Upper lobe of left lung (tissue), 6 donors: ENCODE results near the gene SLC43A3. TPM values are rescaled to one million over a fixed set of nuclear protein-coding genes. Genes with fewer than 3 reads are reported as not detected.

Experiments
- ATAC-seq, 2 donors: fragments of 200-7000 bp; cut with Tn5 transposase; one replicate each; pipeline ENCODE4 v1.9.1; 2022; ENCODE audit warnings: mild to moderate bottlenecking in 2 of 2, moderate library complexity in 2 of 2; ENCODE audit not compliant: low FRiP score in 2 of 2
- DNase-seq, 2 donors: peaks; one replicate each; pipeline ENCODE4 v3.0.0-alpha.2; 2019 to 2020
- H3K27ac ChIP-seq, 4 donors: fragments of 200-600 bp; sonication (generic); one replicate each; pipeline ENCODE4 v1.5.1; 2016 to 2019
- H3K27me3 ChIP-seq, 4 donors: fragments of 200-600 bp; sonication (generic); one replicate each; pipeline ENCODE4 v1.5.1; 2017 to 2019
- H3K36me3 ChIP-seq, 4 donors: fragments of 200-600 bp; sonication (generic); one replicate each; pipeline ENCODE4 v1.5.1; 2016 to 2019
- H3K4me1 ChIP-seq, 4 donors: fragments of 200-600 bp; sonication (generic); one replicate each; pipeline ENCODE4 v1.5.1; 2018 to 2019
- H3K4me3 ChIP-seq, 4 donors: fragments of 200-600 bp; sonication (generic); one replicate each; pipeline ENCODE4 v1.5.1; 2017 to 2019; ENCODE audit warnings: mild to moderate bottlenecking in 2 of 4, moderate library complexity in 1 of 4
- H3K9me3 ChIP-seq, 4 donors: fragments of 200-600 bp; sonication (generic); one replicate each; pipeline ENCODE4 v1.5.1; 2018 to 2019
- CTCF ChIP-seq, 6 experiments: fragments of 450-650 bp in 4 of 6; fragments of 200-600 bp in 2 of 6; sonication (generic) in 2 of 6; IDR thresholded peaks; one replicate each; pipeline ENCODE4 v1.5.1; 2016 to 2019; ENCODE audit warnings: antibody characterized with exemption in 6 of 6
- EP300 ChIP-seq, 4 donors: sonication (generic); formaldehyde crosslinking; IDR thresholded peaks; one replicate each; pipeline ENCODE4 v1.5.1; 2017; ENCODE audit warnings: antibody characterized with exemption in 4 of 4, control low read depth in 2 of 4
- POLR2A ChIP-seq, 4 donors: fragments of 450-650 bp; IDR thresholded peaks; one replicate each; pipeline ENCODE4 v1.5.1; 2016 to 2017; ENCODE audit warnings: antibody characterized with exemption in 4 of 4, mild to moderate bottlenecking in 2 of 4
- POLR2AphosphoS5 ChIP-seq, 2 donors: sonication (generic); formaldehyde crosslinking; IDR thresholded peaks; one replicate each; pipeline ENCODE4 v1.5.1; 2017; ENCODE audit warnings: antibody characterized with exemption in 2 of 2
- WGBS, 2 donors: methylation state at CpG; one replicate each; pipeline ENCODE4 v1.1.5; 2017 to 2018; 5-methylcytosine and 5-hydroxymethylcytosine counted together
- total RNA-seq, 6 donors: library from RNA; depleted of rRNA in 4 of 6; stranded (reverse); fragments of >200 nt in 4 of 6; gene quantifications; one replicate each; pipeline versions ENCODE4 v1.1.0 to v1.2.1, GENCODE V29; 2016 to 2021
- donor health status: DM: no; HTN: no; CAD: no; lungs with moderate emphysema.
- donor health status: DM: no; HTN: yes; CAD: no; lungs with severe emphysema.

The SLC43A3 gene
- total RNA-seq, 6 donors from 2014 or later = 61.6 to 177 (median 118) TPM

GRCh38 chr11:57408771-57409170 is 18.1 kb downstream of the SLC43A3 start:
- ATAC-seq (no peak), DNase-seq (no peak)
- Histone ChIP-seq H3K9me3 (no peaks in the 10 kb centered on the region), H3K4me1 (peaks cover 14 to 16% (median 15%) of the 10 kb centered on the region in 4 donors), H3K27ac (no peak overlapping the region), H3K27me3 (no peaks in the 10 kb centered on the region), H3K4me3 (no peak overlapping the region), H3K36me3 (peaks cover 20 to 74% (median 47%) of the 10 kb centered on the region in 4 donors)
- 68 to 71% methylated on average over 2 of the region's 2 CpGs for WGBS, 2 donors
- TF ChIP-seq EP300 (IDR thresholded peaks at IDR 0.05) = no peak
- TF ChIP-seq POLR2AphosphoS5 (IDR thresholded peaks at IDR 0.05) = no peak
- TF ChIP-seq POLR2A (IDR thresholded peaks at IDR 0.05) = no peak
- no peak for TF ChIP-seq CTCF (IDR thresholded peaks at IDR 0.05)

- 97 to 98% methylated on average over 8 of the region's 8 CpGs for WGBS, 2 donors
- no peaks in the 10 kb centered on the region for H3K9me3 ChIP-seq
- H3K4me1 ChIP-seq = peaks cover 14 to 16% (median 15%) of the 10 kb centered on the region in 4 donors
- H3K27me3 ChIP-seq = no peaks in the 10 kb centered on the region
- peaks cover 20 to 67% (median 41%) of the 10 kb centered on the region in 4 donors for H3K36me3 ChIP-seq
- H3K4me3 ChIP-seq = no peak overlapping the region
- TF ChIP-seq EP300 (IDR thresholded peaks at IDR 0.05) = no peak
- no peak for TF ChIP-seq POLR2AphosphoS5 (IDR thresholded peaks at IDR 0.05)
- no peak for TF ChIP-seq CTCF (IDR thresholded peaks at IDR 0.05)
- no peak for DNase-seq
- no peak for ATAC-seq
- no peak overlapping the region for H3K27ac ChIP-seq
Observed at GRCh38 chr11:57407941-57408475, 18.9 kb downstream of the SLC43A3 start.

- Histone ChIP-seq H3K27me3 (no peaks in the 10 kb centered on the region), H3K4me1 (peaks cover 14 to 16% (median 15%) of the 10 kb centered on the region in 4 donors), H3K4me3 (no peak overlapping the region), H3K36me3 (peaks cover 20 to 59% (median 40%) of the 10 kb centered on the region in 4 donors), H3K9me3 (no peaks in the 10 kb centered on the region), H3K27ac (peak overlapping the region in 2 of 4 donors; percentile 28 to 42)
- no peak for ATAC-seq
- no peak for DNase-seq
- TF ChIP-seq EP300 (IDR thresholded peaks at IDR 0.05) = no peak
- TF ChIP-seq POLR2AphosphoS5 (IDR thresholded peaks at IDR 0.05) = no peak
- TF ChIP-seq POLR2A (IDR thresholded peaks at IDR 0.05) = no peak
- TF ChIP-seq CTCF (IDR thresholded peaks at IDR 0.05) = no peak
- 76 to 81% methylated on average over 9 of the region's 9 CpGs for WGBS, 2 donors
Observed at GRCh38 chr11:57407010-57407920, 19.7 kb downstream of the SLC43A3 start.

GRCh38 chr11:57406337-57406904 is 20.5 kb downstream of the SLC43A3 start:
- Histone ChIP-seq H3K4me3 (no peak overlapping the region), H3K36me3 (peaks cover 16 to 51% (median 39%) of the 10 kb centered on the region in 4 donors), H3K27ac (peak overlapping the region in 2 of 4 donors; percentile 28 to 42), H3K4me1 (peaks cover 14 to 16% (median 15%) of the 10 kb centered on the region in 4 donors), H3K27me3 (no peaks in the 10 kb centered on the region), H3K9me3 (no peaks in the 10 kb centered on the region)
- DNase-seq = peak in 1 of 2 donors; percentile 44
- 46 to 49% methylated on average over 4 of the region's 4 CpGs for WGBS, 2 donors
- peak; percentile 56 to 78 for ATAC-seq
- TF ChIP-seq EP300 (IDR thresholded peaks at IDR 0.05) = no peak

- Histone ChIP-seq H3K9me3 (no peaks in the 10 kb centered on the region), H3K27ac (peak overlapping the region in 1 of 4 donors; percentile 28), H3K4me1 (peaks cover 14 to 16% (median 15%) of the 10 kb centered on the region in 4 donors), H3K4me3 (no peak overlapping the region), H3K36me3 (peaks cover 15 to 40% (median 33%) of the 10 kb centered on the region in 4 donors), H3K27me3 (no peaks in the 10 kb centered on the region)
- ATAC-seq (peak in 1 of 2 donors; percentile 48), DNase-seq (peak in 1 of 2 donors; percentile 22)
- TF ChIP-seq POLR2AphosphoS5 (IDR thresholded peaks at IDR 0.05) (no peak), CTCF (IDR thresholded peaks at IDR 0.05) (no peak), EP300 (IDR thresholded peaks at IDR 0.05) (no peak), POLR2A (IDR thresholded peaks at IDR 0.05) (no peak)
- 79 to 89% methylated on average over 4 of the region's 4 CpGs for WGBS, 2 donors
Observed at GRCh38 chr11:57405271-57405860, 21.6 kb downstream of the SLC43A3 start.
